IMR-90 (cell line): ENCODE results near the gene WDR6.

Experiments
- BHLHE40 ChIP-seq: fragments of 150-350 bp; IDR thresholded peaks from 2 replicates; pipeline ENCODE4 v1.6.1; 2016; ENCODE audit warnings: mild to moderate bottlenecking, low read depth, low read length
- CHD1 ChIP-seq: IDR thresholded peaks from 2 replicates; pipeline ENCODE4 v1.6.1; 2012; ENCODE audit warnings: low read depth, low read length, improper control_type of control experiment
- FOS ChIP-seq: fragments of 150-350 bp; IDR thresholded peaks from 2 replicates; pipeline ENCODE4 v1.6.1; 2016; ENCODE audit warnings: low read depth, low read length
- MAFK ChIP-seq: IDR thresholded peaks from 2 replicates; pipeline ENCODE4 v1.6.1; 2012; ENCODE audit warnings: low read depth, low read length, improper control_type of control experiment
- MAZ ChIP-seq: IDR thresholded peaks from 2 replicates; pipeline ENCODE4 v1.6.1; 2012; ENCODE audit warnings: low read depth, mild to moderate bottlenecking, low read length, improper control_type of control experiment, moderate library complexity, borderline replicate concordance
- MXI1 ChIP-seq: IDR thresholded peaks from 2 replicates; pipeline ENCODE4 v1.6.1; 2012; ENCODE audit warnings: low read depth, mild to moderate bottlenecking, low read length, moderate library complexity, borderline replicate concordance
- NFE2L2 ChIP-seq: fragments of 150-350 bp; IDR thresholded peaks from 2 replicates; pipeline ENCODE4 v1.6.1; 2016; ENCODE audit warnings: low read depth, mild to moderate bottlenecking, low read length
- POLR2A ChIP-seq: IDR thresholded peaks from 2 replicates; pipeline ENCODE4 v1.6.1; 2012; ENCODE audit warnings: mild to moderate bottlenecking, low read depth, low read length
- RAD21 ChIP-seq: IDR thresholded peaks from 2 replicates; pipeline ENCODE4 v1.6.1; 2012; ENCODE audit warnings: low read length, improper control_type of control experiment
- RCOR1 ChIP-seq: IDR thresholded peaks from 2 replicates; pipeline ENCODE4 v1.6.1; 2012; ENCODE audit warnings: mild to moderate bottlenecking, low read length, improper control_type of control experiment; ENCODE audit not compliant: insufficient replicate concordance
- RFX5 ChIP-seq: IDR thresholded peaks from 2 replicates; pipeline ENCODE4 v1.8.0; 2012; ENCODE audit warnings: low read depth, mild to moderate bottlenecking, low read length, moderate library complexity
- SMC3 ChIP-seq: fragments of 150-350 bp; IDR thresholded peaks from 2 replicates; pipeline ENCODE4 v1.6.1; 2016; ENCODE audit warnings: low read depth, mild to moderate bottlenecking, antibody characterized with exemption, low read length, moderate library complexity
- TF ChIP-seq, protein P1 (sequence below): conservative IDR thresholded peaks from 2 replicates; pipeline ENCODE4 v1.5.1; 2012; ENCODE audit warnings: mild to moderate bottlenecking, low read depth, low read length, improper control_type of control experiment
- TF ChIP-seq, protein P2 (sequence below): fragments of 150-350 bp; IDR thresholded peaks from 2 replicates; pipeline ENCODE4 v1.6.1; 2016; ENCODE audit warnings: low read depth, mild to moderate bottlenecking, low read length, moderate library complexity, borderline replicate concordance

DNA sequence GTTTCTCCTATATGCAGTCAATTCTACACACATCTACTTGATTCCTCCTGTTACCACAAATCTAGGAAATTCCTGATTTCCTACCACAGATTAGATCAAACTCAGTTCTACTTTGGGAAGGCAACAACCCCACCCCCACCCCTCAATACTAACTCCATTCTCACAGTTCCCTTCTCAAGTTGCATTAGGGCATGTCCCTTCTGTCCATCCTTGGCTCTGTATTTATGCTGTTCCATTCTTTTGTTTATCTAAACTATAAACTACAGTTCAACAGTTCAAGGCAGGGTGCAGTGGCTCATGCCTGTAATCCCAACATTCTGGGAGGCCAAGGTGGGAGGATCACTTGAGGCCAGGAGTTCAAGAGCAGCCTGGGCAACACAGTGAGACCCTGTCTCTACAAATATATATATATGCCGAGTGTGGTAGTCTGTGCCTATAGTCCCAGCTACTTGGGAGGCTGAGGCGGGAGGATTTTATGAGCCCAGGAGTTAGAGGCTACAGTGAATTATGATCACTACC lies 47.2 kb downstream of the WDR6 start:
- TF ChIP-seq, protein P1, sequence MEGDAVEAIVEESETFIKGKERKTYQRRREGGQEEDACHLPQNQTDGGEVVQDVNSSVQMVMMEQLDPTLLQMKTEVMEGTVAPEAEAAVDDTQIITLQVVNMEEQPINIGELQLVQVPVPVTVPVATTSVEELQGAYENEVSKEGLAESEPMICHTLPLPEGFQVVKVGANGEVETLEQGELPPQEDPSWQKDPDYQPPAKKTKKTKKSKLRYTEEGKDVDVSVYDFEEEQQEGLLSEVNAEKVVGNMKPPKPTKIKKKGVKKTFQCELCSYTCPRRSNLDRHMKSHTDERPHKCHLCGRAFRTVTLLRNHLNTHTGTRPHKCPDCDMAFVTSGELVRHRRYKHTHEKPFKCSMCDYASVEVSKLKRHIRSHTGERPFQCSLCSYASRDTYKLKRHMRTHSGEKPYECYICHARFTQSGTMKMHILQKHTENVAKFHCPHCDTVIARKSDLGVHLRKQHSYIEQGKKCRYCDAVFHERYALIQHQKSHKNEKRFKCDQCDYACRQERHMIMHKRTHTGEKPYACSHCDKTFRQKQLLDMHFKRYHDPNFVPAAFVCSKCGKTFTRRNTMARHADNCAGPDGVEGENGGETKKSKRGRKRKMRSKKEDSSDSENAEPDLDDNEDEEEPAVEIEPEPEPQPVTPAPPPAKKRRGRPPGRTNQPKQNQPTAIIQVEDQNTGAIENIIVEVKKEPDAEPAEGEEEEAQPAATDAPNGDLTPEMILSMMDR = no peak
- TF ChIP-seq RFX5 (no peak), MXI1 (no peak), POLR2A (no peak), BHLHE40 (no peak), RAD21 (no peak), MAFK (no peak), MAZ (no peak), SMC3 (no peak), NFE2L2 (no peak), CHD1 (no peak), FOS (no peak), RCOR1 (no peak)
- TF ChIP-seq, protein P2, sequence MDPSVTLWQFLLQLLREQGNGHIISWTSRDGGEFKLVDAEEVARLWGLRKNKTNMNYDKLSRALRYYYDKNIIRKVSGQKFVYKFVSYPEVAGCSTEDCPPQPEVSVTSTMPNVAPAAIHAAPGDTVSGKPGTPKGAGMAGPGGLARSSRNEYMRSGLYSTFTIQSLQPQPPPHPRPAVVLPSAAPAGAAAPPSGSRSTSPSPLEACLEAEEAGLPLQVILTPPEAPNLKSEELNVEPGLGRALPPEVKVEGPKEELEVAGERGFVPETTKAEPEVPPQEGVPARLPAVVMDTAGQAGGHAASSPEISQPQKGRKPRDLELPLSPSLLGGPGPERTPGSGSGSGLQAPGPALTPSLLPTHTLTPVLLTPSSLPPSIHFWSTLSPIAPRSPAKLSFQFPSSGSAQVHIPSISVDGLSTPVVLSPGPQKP = no peak
